Epithelial cell of proximal tubule (primary cell): Measurements from ENCODE around the gene KCNMB2. TPM values are rescaled to one million over a fixed set of nuclear protein-coding genes. Genes with fewer than 3 reads are reported as not detected.

Experiments
- DNase-seq: peaks from one replicate; pipeline ENCODE4 v3.0.0-alpha.2; 2011; ENCODE audit warnings: low read depth
- H3K4me3 ChIP-seq: 2 replicates; pipeline ENCODE4 v1.5.1; 2011; ENCODE audit warnings: low read depth, mild to moderate bottlenecking, low read length
- CTCF ChIP-seq: conservative IDR thresholded peaks from 2 replicates; pipeline ENCODE4 v1.5.1; 2012; ENCODE audit warnings: low read depth, mild to moderate bottlenecking, low read length
- total RNA-seq: library from RNA; depleted of rRNA; stranded (reverse); fragments of >200 nt; gene quantifications from 2 replicates; pipeline ENCODE4 v1.2.3, GENCODE V29; 2015

The KCNMB2 gene
- total RNA-seq, 1 donor from 2014 or later = not detected

- peak; percentile 26 for DNase-seq
- H3K4me3 ChIP-seq = no peak overlapping the region
- no peak for TF ChIP-seq CTCF
These were observed 15.7 kb downstream of the KCNMB2 start for GRCh38 chr3:178551916-178552321.

- DNase-seq = peak; percentile 67
- TF ChIP-seq CTCF = no peak
- peak overlapping the region; percentile 20 for H3K4me3 ChIP-seq
These were observed 22.4 kb downstream of the KCNMB2 start for GRCh38 chr3:178558637-178559036.

- no peak for DNase-seq
- H3K4me3 ChIP-seq = no peak overlapping the region
- TF ChIP-seq CTCF = no peak
These were observed 24.5 kb downstream of the KCNMB2 start for GRCh38 chr3:178560759-178561158.

- no peak for DNase-seq
- H3K4me3 ChIP-seq = no peak overlapping the region
- no peak for TF ChIP-seq CTCF
These were observed 25.0 kb downstream of the KCNMB2 start for GRCh38 chr3:178561239-178561638.

GRCh38 chr3:178562143-178562946 lies 26.1 kb downstream of the KCNMB2 start:
- DNase-seq = no peak
- no peak overlapping the region for H3K4me3 ChIP-seq
- TF ChIP-seq CTCF = no peak

- no peak for TF ChIP-seq CTCF
- no peak overlapping the region for H3K4me3 ChIP-seq
- no peak for DNase-seq
These were observed 26.7 kb downstream of the KCNMB2 start for GRCh38 chr3:178562947-178563232.

- H3K4me3 ChIP-seq = no peak overlapping the region
- TF ChIP-seq CTCF = no peak
- no peak for DNase-seq
These were observed 31.4 kb downstream of the KCNMB2 start for GRCh38 chr3:178567611-178568010.
